Fibroblast of villous mesenchyme (primary cell): ENCODE data around the gene ATAD3A. TPM values are rescaled to one million over a fixed set of nuclear protein-coding genes. Genes with fewer than 3 reads are reported as not detected.

Source experiments
- DNase-seq: peaks from one replicate; pipeline ENCODE4 v3.0.0-alpha.2; 2010; ENCODE audit warnings: low read depth
- H3K4me3 ChIP-seq: 2 replicates; pipeline ENCODE4 v1.5.1; 2011; ENCODE audit warnings: low read depth, mild to moderate bottlenecking, low read length
- total RNA-seq: library from RNA; depleted of rRNA; stranded (reverse); fragments of >200 nt; gene quantifications from 2 replicates; pipeline ENCODE4 v1.2.3, GENCODE V29; 2012
- TF ChIP-seq, protein P1 (sequence below): IDR thresholded peaks from 2 replicates; pipeline ENCODE4 v1.5.1; 2012; ENCODE audit warnings: low read depth, mild to moderate bottlenecking, low read length; ENCODE audit not compliant: insufficient read depth

Gene ATAD3A
- total RNA-seq, 1 donor, result 36.7 TPM

DNA sequence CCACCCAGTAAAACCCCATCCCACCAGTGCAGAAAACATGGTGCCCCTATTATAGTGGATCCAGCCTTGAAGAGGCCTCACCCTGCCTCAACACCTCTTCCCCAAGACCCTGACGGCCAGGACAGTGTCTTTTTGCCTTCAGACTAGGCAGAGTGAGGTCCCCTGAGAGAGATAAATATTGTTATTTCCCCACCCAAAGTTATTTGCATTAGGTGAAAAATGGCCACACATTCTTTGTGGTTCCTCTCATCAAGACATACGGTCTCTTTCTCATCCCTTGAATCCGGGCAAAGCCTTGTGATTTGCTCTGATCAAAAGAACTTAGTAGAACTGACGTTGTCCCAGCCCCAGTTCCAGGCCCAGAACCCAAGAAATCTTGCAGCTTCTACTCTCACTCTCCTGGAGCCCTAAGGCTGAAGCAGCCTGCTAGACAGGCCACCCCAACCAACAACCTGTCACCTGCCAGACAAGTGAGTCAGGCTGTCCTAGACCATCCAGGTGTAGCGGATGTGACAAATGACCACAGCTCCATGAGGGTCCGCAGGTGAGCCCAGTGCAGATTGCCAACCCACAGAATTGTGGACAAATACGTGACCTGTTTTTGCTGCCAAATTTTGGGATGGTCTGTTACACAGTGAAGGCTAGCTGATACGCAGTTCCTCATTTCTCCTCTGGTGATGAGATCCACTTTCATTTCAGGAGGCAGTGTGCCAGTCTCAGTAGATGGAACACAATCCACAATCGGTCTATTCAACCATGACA lies 70.8 kb downstream of the ATAD3A start:
- no peak overlapping the region for H3K4me3 ChIP-seq
- DNase-seq, result no peak
- TF ChIP-seq, protein P1, sequence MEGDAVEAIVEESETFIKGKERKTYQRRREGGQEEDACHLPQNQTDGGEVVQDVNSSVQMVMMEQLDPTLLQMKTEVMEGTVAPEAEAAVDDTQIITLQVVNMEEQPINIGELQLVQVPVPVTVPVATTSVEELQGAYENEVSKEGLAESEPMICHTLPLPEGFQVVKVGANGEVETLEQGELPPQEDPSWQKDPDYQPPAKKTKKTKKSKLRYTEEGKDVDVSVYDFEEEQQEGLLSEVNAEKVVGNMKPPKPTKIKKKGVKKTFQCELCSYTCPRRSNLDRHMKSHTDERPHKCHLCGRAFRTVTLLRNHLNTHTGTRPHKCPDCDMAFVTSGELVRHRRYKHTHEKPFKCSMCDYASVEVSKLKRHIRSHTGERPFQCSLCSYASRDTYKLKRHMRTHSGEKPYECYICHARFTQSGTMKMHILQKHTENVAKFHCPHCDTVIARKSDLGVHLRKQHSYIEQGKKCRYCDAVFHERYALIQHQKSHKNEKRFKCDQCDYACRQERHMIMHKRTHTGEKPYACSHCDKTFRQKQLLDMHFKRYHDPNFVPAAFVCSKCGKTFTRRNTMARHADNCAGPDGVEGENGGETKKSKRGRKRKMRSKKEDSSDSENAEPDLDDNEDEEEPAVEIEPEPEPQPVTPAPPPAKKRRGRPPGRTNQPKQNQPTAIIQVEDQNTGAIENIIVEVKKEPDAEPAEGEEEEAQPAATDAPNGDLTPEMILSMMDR, result no peak

DNA sequence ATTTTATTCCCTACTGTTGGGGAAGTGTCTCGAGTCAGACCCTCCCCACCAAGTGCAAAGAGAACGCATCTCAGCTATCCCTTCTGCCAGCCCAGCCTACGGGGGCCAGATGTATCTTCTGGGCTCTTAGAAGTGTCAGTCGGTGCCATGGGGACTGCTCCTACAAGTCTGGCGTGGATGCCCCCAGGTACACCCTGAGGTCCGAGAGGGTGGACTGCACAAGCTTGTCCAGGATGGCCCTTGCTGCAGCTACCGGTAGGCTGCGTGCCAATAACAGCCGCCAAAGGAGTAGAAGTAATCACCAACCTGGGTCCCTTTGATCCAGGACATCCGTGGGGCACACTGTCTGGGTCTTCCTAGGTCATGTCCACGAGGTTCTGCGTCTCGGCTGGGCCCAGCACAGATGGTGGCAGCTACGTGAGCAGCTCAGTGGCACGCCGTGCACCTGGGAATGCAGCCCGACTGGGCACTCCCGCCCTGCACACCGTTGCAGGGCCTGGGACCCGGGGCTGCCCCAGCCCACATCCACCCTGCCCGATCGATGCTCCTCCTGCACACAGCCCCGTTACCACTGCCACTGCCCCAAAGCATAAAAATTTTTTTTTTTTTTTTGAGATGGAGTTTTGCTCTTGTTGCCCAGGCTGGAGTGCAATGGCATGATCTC lies 71.5 kb downstream of the ATAD3A start:
- DNase-seq, result no peak
- H3K4me3 ChIP-seq, result no peak overlapping the region
- TF ChIP-seq, protein P1, result no peak

Other genes with a start within 250 kb of the ATAD3A start
- 49.9 and 51.4 TPM in 2 replicates for gene UBE2J2, start 238.3 kb upstream of the ATAD3A start, total RNA-seq
- gene SCNN1D, start 231.7 kb upstream of the ATAD3A start, total RNA-seq, result 0.86 and 0.97 TPM in 2 replicates
- 43.2 and 54.8 TPM in 2 replicates for gene ACAP3, start 204.2 kb upstream of the ATAD3A start, total RNA-seq
- gene PUSL1, start 203.6 kb upstream of the ATAD3A start, total RNA-seq, result 25.0 and 36.7 TPM in 2 replicates
- gene INTS11, start 187.5 kb upstream of the ATAD3A start, total RNA-seq, result 57.9 and 61.2 TPM in 2 replicates
- 11.7 and 13.2 TPM in 2 replicates for gene CPTP, start 187.4 kb upstream of the ATAD3A start, total RNA-seq
- gene TAS1R3, start 180.9 kb upstream of the ATAD3A start, total RNA-seq, result under 0.01 TPM in 2 replicates
- gene DVL1, start 162.7 kb upstream of the ATAD3A start, total RNA-seq, result 69.5 and 70.9 TPM in 2 replicates
- gene MXRA8, start 153.6 kb upstream of the ATAD3A start, total RNA-seq, result 249 and 351 TPM in 2 replicates
- gene AURKAIP1, start 137.0 kb upstream of the ATAD3A start, total RNA-seq, result 94.1 and 116 TPM in 2 replicates
- gene CCNL2, start 112.8 kb upstream of the ATAD3A start, total RNA-seq, result 94.7 and 130 TPM in 2 replicates
- 85.5 and 96.6 TPM in 2 replicates for gene MRPL20, start 104.9 kb upstream of the ATAD3A start, total RNA-seq
- 0.43 and 1.6 TPM in 2 replicates for gene ANKRD65, start 90.9 kb upstream of the ATAD3A start, total RNA-seq
- 5.6 and 6.8 TPM in 2 replicates for gene VWA1, start 76.5 kb upstream of the ATAD3A start, total RNA-seq
- under 0.01 and 0.32 TPM in 2 replicates for gene ATAD3C, start 62.5 kb upstream of the ATAD3A start, total RNA-seq
- 17.3 and 20.0 TPM in 2 replicates for gene ATAD3B, start 40.4 kb upstream of the ATAD3A start, total RNA-seq
- gene TMEM240, start 28.5 kb downstream of the ATAD3A start, total RNA-seq, result 2.2 and 2.3 TPM in 2 replicates
- gene SSU72, start 62.7 kb downstream of the ATAD3A start, total RNA-seq, result 58.7 and 68.6 TPM in 2 replicates
- 0.43 and 2.6 TPM in 2 replicates for gene FNDC10, start 88.0 kb downstream of the ATAD3A start, total RNA-seq
- 58.7 and 62.8 TPM in 2 replicates for gene MIB2, start 103.3 kb downstream of the ATAD3A start, total RNA-seq
- gene MMP23B, start 120.0 kb downstream of the ATAD3A start, total RNA-seq, result 6.5 and 11.0 TPM in 2 replicates
- 5.2 and 6.0 TPM in 2 replicates for gene CDK11B, start 146.8 kb downstream of the ATAD3A start, total RNA-seq
- gene SLC35E2B, start 180.6 kb downstream of the ATAD3A start, total RNA-seq, result 31.2 and 32.8 TPM in 2 replicates
- 18.1 and 20.9 TPM in 2 replicates for gene CDK11A, start 212.2 kb downstream of the ATAD3A start, total RNA-seq